Measurements from ENCODE around the gene MAP2K2.
"Not testable (repeated sequence)": the region's sequence is repeated elsewhere in the genome, so short reads cannot be mapped to it uniquely, and the experiment has no call there.

Gene MAP2K2

DNA sequence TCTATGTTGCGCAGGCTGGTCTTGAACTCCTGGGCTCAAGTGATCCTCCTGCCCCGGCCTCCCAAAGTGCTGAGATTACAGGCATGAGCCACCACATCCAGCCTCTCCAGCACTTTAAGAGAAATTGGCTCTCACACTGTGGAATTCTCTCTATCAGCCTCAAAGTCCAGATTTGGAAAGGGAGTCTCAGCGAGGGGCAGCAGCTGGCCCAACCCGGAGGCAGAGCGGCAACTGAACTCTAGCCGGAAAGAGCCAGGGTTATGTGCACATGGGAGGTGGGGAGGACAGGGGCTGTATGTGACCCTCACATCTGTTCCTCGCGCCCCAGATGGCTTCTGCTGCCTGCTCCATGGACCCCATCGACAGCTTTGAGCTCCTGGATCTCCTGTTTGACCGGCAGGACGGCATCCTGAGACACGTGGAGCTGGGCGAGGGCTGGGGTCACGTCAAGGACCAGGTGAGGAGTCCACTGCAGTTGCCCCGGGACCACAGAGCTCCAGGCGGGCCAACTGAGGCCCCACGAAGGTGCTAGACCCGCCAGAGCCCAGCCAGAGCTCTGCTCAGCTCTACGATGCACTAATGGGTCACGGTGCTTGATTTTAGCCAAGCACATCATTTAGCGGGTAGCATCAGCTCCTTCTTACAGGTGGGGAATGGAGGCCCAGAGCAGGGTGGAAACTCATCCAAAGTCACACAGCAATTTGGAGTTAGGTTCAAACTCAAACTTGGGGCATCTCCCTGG is 30.8 kb upstream of the MAP2K2 start:
- DNase-seq (ENCODE audit: low read depth), result no peak
- TF ChIP-seq, protein P1, sequence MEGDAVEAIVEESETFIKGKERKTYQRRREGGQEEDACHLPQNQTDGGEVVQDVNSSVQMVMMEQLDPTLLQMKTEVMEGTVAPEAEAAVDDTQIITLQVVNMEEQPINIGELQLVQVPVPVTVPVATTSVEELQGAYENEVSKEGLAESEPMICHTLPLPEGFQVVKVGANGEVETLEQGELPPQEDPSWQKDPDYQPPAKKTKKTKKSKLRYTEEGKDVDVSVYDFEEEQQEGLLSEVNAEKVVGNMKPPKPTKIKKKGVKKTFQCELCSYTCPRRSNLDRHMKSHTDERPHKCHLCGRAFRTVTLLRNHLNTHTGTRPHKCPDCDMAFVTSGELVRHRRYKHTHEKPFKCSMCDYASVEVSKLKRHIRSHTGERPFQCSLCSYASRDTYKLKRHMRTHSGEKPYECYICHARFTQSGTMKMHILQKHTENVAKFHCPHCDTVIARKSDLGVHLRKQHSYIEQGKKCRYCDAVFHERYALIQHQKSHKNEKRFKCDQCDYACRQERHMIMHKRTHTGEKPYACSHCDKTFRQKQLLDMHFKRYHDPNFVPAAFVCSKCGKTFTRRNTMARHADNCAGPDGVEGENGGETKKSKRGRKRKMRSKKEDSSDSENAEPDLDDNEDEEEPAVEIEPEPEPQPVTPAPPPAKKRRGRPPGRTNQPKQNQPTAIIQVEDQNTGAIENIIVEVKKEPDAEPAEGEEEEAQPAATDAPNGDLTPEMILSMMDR (conservative IDR thresholded peaks at IDR 0.05; ENCODE audit: control insufficient read depth, insufficient read depth, low read depth, low read length), result no peak

DNA sequence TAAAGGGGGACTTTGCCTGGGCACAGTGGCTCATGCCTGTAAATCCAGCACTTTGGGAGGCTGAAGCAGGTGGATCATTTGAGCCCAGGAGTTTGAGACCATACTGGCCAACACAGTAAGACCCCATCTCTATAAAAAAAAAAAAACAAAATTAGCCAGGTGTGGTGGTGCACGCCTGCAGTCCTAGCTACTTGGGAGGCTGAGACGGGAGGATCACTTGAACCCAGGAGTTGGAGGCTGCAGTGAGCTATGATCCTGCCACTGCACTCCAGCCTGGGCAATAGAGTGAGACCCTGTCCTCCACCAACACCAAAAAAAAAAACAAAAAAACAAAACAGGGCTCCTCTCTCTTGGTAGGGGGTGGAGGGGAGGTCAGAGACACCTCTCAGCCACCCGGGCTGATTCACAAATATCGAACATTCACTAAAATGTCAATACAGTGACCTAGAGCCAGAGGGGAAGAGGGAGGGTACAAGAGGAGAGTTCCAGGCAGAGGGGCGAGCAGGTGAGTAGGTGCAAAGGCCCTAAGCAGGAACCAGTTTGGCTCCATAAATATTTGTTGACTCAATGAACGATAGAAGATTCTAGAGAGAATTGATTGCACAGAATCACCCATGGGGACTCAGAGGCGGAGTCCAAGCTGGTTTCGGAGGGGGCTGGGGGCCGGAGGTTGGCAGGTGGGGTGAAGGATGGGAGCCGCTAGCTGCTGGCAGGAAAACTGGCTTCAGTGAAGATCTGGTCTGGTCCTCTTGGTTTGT is 28.5 kb upstream of the MAP2K2 start:
- TF ChIP-seq, protein P1 (conservative IDR thresholded peaks at IDR 0.05; ENCODE audit: control insufficient read depth, insufficient read depth, low read depth, low read length), result no peak
- H3K4me3 ChIP-seq (ENCODE audit: control insufficient read depth, low read depth, low read length), result no peak overlapping the region

More for the DNA sequence above, 30.8 kb upstream of the MAP2K2 start:
- no peak overlapping the region for H3K4me3 ChIP-seq (ENCODE audit: control insufficient read depth, low read depth, low read length)

DNA sequence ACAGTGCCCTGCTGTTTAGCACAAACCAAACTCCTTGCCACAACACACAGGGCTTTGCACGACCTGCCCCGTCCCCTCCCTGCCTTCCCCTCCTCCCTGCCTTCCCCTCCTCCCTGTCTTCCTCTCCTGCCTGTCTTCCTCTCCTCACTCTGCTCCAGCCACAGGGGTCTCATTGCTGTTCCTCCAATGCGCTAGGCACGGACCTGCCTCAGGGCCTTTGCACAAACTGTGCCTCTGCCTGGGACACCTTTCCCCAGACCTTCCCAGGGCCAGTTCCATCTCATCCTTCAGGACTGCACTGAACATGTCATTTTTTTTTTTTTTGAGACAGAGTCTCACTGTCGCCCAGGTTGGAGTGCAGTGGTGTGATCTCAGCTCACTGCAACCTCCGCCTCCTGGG is 27.7 kb upstream of the MAP2K2 start:
- DNase-seq (ENCODE audit: low read depth), result no peak
- H3K4me3 ChIP-seq (ENCODE audit: control insufficient read depth, low read depth, low read length), result no peak overlapping the region
- TF ChIP-seq, protein P1 (conservative IDR thresholded peaks at IDR 0.05; ENCODE audit: control insufficient read depth, insufficient read depth, low read depth, low read length), result no peak

More for the DNA sequence above, 28.5 kb upstream of the MAP2K2 start:
- DNase-seq (ENCODE audit: low read depth), result no peak

DNA sequence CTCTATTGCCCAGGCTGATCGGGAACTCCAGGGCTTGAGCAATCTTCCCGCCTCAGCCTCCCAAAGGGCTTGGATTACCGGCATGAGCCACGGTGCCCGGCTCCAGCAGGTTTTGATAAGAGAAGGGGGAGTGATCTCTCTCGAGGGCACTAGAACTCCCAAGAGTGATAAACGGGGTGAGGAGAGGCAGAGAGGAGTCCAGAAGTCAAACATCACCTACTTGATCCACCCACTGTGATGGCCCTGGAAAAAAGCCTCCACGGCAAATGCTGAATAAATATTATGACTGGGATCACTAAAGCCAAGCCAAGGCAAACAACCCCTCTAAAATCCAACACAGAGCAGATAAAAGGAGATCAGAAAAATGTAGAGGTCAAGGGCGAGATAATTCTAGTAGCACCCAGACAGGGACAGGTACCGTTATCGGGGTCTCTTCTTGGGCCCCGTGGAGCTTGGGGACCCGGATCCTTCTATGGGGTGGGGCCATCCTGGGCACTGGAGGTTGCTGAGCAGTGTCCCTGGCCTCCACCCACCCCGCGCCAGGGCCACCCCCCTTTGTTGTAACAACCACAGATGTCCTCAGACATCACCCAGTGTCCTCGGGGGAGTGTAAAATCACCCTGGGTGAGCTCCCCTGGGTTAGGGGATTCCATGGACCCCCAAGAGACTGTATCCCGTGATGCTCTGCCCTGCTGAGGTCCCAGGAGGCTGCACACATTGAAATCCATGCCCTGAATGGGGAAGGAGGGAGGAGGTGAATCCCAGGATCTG is 25.8 kb upstream of the MAP2K2 start:
- no peak for DNase-seq (ENCODE audit: low read depth)
- H3K4me3 ChIP-seq (ENCODE audit: control insufficient read depth, low read depth, low read length), result no peak overlapping the region
- TF ChIP-seq, protein P1 (conservative IDR thresholded peaks at IDR 0.05; ENCODE audit: control insufficient read depth, insufficient read depth, low read depth, low read length), result no peak

DNA sequence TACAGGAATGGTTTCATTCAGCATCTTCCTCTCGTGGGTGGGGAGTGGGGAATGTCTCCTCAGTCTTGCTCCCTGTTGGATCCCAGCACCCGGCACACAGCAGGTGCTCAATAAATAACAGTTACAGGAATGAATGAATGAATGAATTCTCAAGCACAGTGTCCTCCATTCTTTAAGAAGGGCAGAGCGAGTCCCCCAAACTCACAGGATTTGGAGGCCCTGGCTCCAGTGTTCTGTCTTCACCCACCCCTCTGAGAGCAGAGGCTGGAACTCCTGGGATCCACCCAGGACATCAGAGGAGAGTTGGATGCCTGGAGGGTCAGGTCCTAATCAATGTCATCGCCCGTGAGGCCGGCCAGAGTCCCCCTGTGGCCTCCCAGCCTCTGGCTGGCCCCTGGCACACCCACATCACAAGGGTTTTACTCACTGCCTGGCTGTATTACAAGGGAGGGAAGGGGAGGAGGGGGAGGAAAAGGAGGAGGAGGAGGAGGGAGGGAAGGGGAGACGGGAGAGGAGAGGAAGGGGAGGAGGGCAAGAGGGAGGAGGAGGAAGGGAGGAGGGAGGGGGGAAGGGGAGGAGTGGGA is 20.8 kb upstream of the MAP2K2 start:
- no peak overlapping the region for H3K4me3 ChIP-seq (ENCODE audit: control insufficient read depth, low read depth, low read length)
- TF ChIP-seq, protein P1 (conservative IDR thresholded peaks at IDR 0.05; ENCODE audit: control insufficient read depth, insufficient read depth, low read depth, low read length), result no peak
- peak; percentile 63 for DNase-seq (ENCODE audit: low read depth)

DNA sequence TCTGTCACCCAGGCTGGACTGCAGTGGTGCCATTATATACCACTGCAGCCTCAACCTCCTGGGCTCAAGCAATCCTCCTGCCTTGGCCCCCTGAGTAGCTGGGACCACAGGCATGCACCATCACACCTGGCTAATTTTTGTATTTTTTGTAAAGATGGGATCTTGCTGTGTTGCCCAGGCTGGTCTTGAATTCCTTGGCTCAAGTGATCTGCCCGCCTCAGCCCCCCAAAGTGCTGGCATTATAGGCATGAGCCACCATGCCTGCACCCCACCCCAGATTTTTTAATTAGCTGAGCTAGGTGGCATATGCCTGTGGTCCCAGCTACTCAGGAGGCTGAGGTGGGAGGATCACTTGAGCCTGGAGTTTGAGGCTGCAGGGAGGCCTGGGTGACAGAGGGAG is 19.0 kb upstream of the MAP2K2 start:
- not testable (repeated sequence) for H3K4me3 ChIP-seq (ENCODE audit: control insufficient read depth, low read depth, low read length); DNase-seq (ENCODE audit: low read depth)

Measured in fibroblast of mammary gland (primary cell).